PC-3 (cell line): ENCODE results near the gene ABAT. TPM values are rescaled to one million over a fixed set of nuclear protein-coding genes. Genes with fewer than 3 reads are reported as not detected.

Experiments used
- ATAC-seq: fragments of 200-7000 bp; cut with Tn5 transposase; 2 replicates; pipeline ENCODE4 v1.9.1; 2020; ENCODE audit warnings: mild to moderate bottlenecking, moderate library complexity
- BruUV-seq: library from RNA; stranded (reverse); fragments of 400-500 nt; replicated peaks from 2 replicates; lab custom pipeline; 2021; lab: Mats Ljungman, UMichigan
- CTCF ChIA-PET: fragments of 300-600 bp; sonication (Branson Sonifier 250); formaldehyde crosslinking; loops from one replicate; lab custom pipeline; 2022; ENCODE audit warnings: antibody characterized with exemption; lab: Charles Lee
- POLR2A ChIA-PET: fragments of 300-600 bp; sonication (Branson Sonifier 250); formaldehyde crosslinking; loops from one replicate; lab custom pipeline; 2022; ENCODE audit warnings: antibody characterized with exemption; ENCODE audit not compliant: unreplicated experiment; lab: Charles Lee
- DNase-seq: peaks from one replicate; pipeline ENCODE4 v3.0.0-alpha.2; 2015
- H2AFZ ChIP-seq: fragments of 300-600 bp; sonication (generic); 2 replicates; pipeline ENCODE4 v1.6.0; 2016; ENCODE audit warnings: antibody characterized with exemption, low read length
- H3F3A ChIP-seq: fragments of 300-600 bp; sonication (generic); one replicate; pipeline ENCODE4 v1.6.0; 2017; ENCODE audit warnings: antibody characterized with exemption, low read length, control low read depth, mild to moderate bottlenecking; ENCODE audit not compliant: unreplicated experiment
- H3K27ac ChIP-seq: fragments of 300-600 bp; sonication (generic); 2 replicates; pipeline ENCODE4 v1.5.1; 2016; ENCODE audit warnings: mild to moderate bottlenecking, low read length
- H3K27me3 ChIP-seq: fragments of 300-600 bp; sonication (generic); 2 replicates; pipeline ENCODE4 v1.6.1; 2016; ENCODE audit warnings: low read length, mixed read lengths
- H3K36me3 ChIP-seq: fragments of 300-600 bp; sonication (generic); 2 replicates; pipeline ENCODE4 v1.6.1; 2016; ENCODE audit warnings: low read depth, mixed run types, low read length, mixed read lengths
- H3K4me1 ChIP-seq: fragments of 300-600 bp; sonication (generic); 2 replicates; pipeline ENCODE4 v1.5.1; 2016; ENCODE audit warnings: low read length; ENCODE audit not compliant: insufficient read depth
- H3K4me2 ChIP-seq: fragments of 300-600 bp; sonication (generic); 2 replicates; pipeline ENCODE4 v1.6.0; 2016; ENCODE audit warnings: low read length
- H3K4me3 ChIP-seq: fragments of 300-600 bp; sonication (generic); 2 replicates; pipeline ENCODE4 v1.5.1; 2016; ENCODE audit warnings: mild to moderate bottlenecking, low read length, mixed read lengths
- H3K79me2 ChIP-seq: fragments of 300-600 bp; sonication (generic); 2 replicates; pipeline ENCODE4 v1.6.1; 2017; ENCODE audit warnings: low read length, mixed read lengths
- H3K9ac ChIP-seq: fragments of 300-600 bp; sonication (generic); 2 replicates; pipeline ENCODE4 v1.6.0; 2016; ENCODE audit warnings: mild to moderate bottlenecking, low read length
- H3K9me2 ChIP-seq: fragments of 300-600 bp; sonication (generic); replicated peaks from 2 replicates; pipeline ENCODE4 v1.6.1; 2016; ENCODE audit warnings: mixed run types, low read length, mixed read lengths
- H3K9me3 ChIP-seq: fragments of 300-600 bp; sonication (generic); 2 replicates; pipeline ENCODE4 v1.6.1; 2016; ENCODE audit warnings: low read length, mixed read lengths
- H4K20me1 ChIP-seq: fragments of 300-600 bp; sonication (generic); 2 replicates; pipeline ENCODE4 v1.6.1; 2016; ENCODE audit warnings: low read length, mixed read lengths
- EZH2 ChIP-seq: fragments of 300-600 bp; sonication (generic); IDR thresholded peaks from one replicate; pipeline ENCODE4 v1.6.1; 2017; ENCODE audit warnings: antibody characterized with exemption, mild to moderate bottlenecking, low read length; ENCODE audit not compliant: unreplicated experiment
- EZH2phosphoT487 ChIP-seq: fragments of 300-600 bp; sonication (generic); IDR thresholded peaks from 2 replicates; pipeline ENCODE4 v1.6.1; 2018; ENCODE audit warnings: mild to moderate bottlenecking, antibody characterized with exemption, low read length, borderline replicate concordance
- intact Hi-C: fragments of 100-400 bp; cut with micrococcal nuclease; formaldehyde crosslinking; loops from 2 replicates; pipeline ENCODE4 v1.9.0; 2023
- total RNA-seq: library from RNA; depleted of rRNA; stranded (reverse); fragments of >200 nt; gene quantifications from 2 replicates; pipeline ENCODE4 v1.2.3, GENCODE V29; 2014
- TF ChIP-seq, protein P1 (sequence below): fragments of 300-600 bp; sonication (generic); conservative IDR thresholded peaks from 2 replicates; pipeline ENCODE4 v1.5.1; 2017; ENCODE audit warnings: antibody characterized with exemption, low read depth, mild to moderate bottlenecking, low read length

The ABAT gene
- total RNA-seq, 1 experiment from 2014 or later = 0.95 TPM

DNA sequence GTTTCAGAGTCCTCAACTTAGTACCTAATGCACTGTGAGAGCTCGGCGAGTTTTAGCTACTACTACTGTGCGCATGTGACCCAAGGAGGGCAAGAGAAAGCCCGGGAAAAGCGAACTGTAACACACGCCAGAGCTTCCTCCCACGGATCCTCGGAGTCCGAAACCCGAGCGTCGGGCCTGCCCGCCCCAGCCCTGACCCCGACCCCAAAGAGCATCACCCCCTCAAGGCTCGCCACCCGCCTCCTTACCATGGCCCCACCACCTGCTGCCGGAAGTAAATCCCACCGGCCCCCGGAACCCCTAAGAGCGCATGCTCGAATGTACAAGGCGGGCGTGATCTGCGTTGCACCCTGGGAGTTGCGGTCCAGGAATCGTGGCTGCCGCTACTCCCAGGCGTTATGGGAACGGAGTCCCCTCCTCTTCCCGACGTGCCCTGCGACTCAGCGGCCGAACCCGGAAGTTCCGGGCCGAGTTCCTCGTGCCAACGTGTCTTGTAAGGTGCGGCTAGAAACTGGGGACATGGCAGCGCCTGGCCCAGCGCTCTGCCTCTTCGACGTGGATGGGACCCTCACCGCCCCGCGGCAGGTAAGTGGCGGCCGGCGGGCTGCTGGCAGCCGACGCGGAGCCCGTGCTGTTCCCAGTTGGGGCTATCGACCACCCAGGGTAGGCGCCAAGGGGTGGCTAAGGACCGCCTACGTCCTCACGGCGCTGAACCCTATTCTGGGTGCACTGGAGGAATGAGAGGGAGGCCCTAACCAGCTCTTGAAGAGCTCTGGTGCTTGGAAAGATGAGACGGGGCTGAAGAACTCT, 123.2 kb downstream of the ABAT start, which contains the start of the genes PMM2 and TMEM186:
Gene PMM2, plus strand, starts transcription at position 476 of the 810 bp plus-strand sequence. Its CDS starts 44 bp downstream, at position 520.
Gene TMEM186, minus strand, starts transcription at position 276 of the 810 bp plus-strand sequence. Its CDS starts 25 bp downstream, at position 251.
- intact Hi-C loops = loop anchor here (5.0 kb wide), 1 partner anchor 70 kb away; the partner anchor contains the start of gene CARHSP1
- Histone ChIP-seq H3K9me2 (no peaks in the 10 kb centered on the region), H4K20me1 (0 out of 2 replicates have a peak, but pooled peaks cover 10% of the 10 kb centered on the region), H3K4me3 (peak within 1 kb of the TSS; percentile 98), H3K79me2 (peaks cover 74% of the 10 kb centered on the region), H3F3A (no peaks in the 10 kb centered on the region), H3K27me3 (no peaks in the 10 kb centered on the region), H3K9me3 (no peaks in the 10 kb centered on the region), H3K4me2 (peak within 1 kb of the TSS; percentile 100), H3K36me3 (peaks cover 8% of the 10 kb centered on the region; the same call in 1 of the 2 replicates), H2AFZ (peak within 1 kb of the TSS; percentile 79), H3K9ac (peak within 1 kb of the TSS; percentile 98), H3K27ac (peak within 1 kb of the TSS; percentile 81), H3K4me1 (peaks cover 24% of the 10 kb centered on the region)
- TF ChIP-seq EZH2phosphoT487 = no peak
- TF ChIP-seq, protein P1, sequence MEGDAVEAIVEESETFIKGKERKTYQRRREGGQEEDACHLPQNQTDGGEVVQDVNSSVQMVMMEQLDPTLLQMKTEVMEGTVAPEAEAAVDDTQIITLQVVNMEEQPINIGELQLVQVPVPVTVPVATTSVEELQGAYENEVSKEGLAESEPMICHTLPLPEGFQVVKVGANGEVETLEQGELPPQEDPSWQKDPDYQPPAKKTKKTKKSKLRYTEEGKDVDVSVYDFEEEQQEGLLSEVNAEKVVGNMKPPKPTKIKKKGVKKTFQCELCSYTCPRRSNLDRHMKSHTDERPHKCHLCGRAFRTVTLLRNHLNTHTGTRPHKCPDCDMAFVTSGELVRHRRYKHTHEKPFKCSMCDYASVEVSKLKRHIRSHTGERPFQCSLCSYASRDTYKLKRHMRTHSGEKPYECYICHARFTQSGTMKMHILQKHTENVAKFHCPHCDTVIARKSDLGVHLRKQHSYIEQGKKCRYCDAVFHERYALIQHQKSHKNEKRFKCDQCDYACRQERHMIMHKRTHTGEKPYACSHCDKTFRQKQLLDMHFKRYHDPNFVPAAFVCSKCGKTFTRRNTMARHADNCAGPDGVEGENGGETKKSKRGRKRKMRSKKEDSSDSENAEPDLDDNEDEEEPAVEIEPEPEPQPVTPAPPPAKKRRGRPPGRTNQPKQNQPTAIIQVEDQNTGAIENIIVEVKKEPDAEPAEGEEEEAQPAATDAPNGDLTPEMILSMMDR = no peak
- no peak for TF ChIP-seq EZH2
- POLR2A ChIA-PET = no interaction called here
- BruUV-seq = no TSS peak
- CTCF ChIA-PET = interaction anchor here (0.5 kb wide), 1 partner anchor 137 kb away, joined by 3 read pairs; no protein-coding TSS in a partner anchor
- DNase-seq (peak; percentile 93), ATAC-seq (peak; percentile 97)

DNA sequence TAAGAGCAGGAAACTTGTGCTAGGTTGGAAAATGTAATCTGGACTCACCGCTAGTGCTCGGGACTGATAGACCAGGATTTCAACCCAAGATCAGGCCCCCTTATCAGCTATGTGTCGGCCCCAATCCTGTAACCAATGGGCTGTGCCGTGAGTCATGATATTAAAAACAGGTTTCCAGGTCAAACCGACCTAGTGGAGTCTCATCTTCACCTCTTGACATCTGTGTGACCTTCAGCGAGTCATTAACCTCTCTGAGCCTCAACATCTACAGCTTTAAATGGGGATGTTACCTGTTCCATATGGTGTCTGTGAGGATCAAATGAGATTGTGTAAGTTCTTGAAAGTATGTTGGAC, 123.7 kb downstream of the ABAT start:
- Histone ChIP-seq H3K9me3 (no peaks in the 10 kb centered on the region), H3K4me1 (peaks cover 24% of the 10 kb centered on the region), H3K79me2 (peaks cover 79% of the 10 kb centered on the region), H3K4me3 (peak overlapping the region; percentile 98), H3K27me3 (no peaks in the 10 kb centered on the region), H3K27ac (peak overlapping the region; percentile 81), H2AFZ (peak overlapping the region; percentile 72), H3F3A (no peaks in the 10 kb centered on the region), H3K4me2 (peak overlapping the region; percentile 100), H3K9me2 (no peaks in the 10 kb centered on the region), H4K20me1 (0 out of 2 replicates have a peak, but pooled peaks cover 10% of the 10 kb centered on the region), H3K9ac (peak overlapping the region; percentile 98), H3K36me3 (peaks cover 8% of the 10 kb centered on the region; the same call in 1 of the 2 replicates)
- intact Hi-C loops = loop anchor here (5.0 kb wide), 1 partner anchor 69 kb away; the partner anchor contains the start of gene CARHSP1
- POLR2A ChIA-PET = interaction anchor here (0.6 kb wide), 1 partner anchor 22 kb away, joined by 10 read pairs; no protein-coding TSS in a partner anchor
- DNase-seq (peak; percentile 4), ATAC-seq (peak; percentile 4; the same call in 1 of the 2 replicates)
- BruUV-seq = TSS peak; percentile 63
- CTCF ChIA-PET = no interaction called here
- TF ChIP-seq EZH2 (no peak), EZH2phosphoT487 (no peak)
- TF ChIP-seq, protein P1 = no peak
